ENCODE data around the gene NCAM2.
"Not testable (repeated sequence)": the region's sequence is repeated elsewhere in the genome, so short reads cannot be mapped to it uniquely, and the experiment has no call there.

The NCAM2 gene

DNA sequence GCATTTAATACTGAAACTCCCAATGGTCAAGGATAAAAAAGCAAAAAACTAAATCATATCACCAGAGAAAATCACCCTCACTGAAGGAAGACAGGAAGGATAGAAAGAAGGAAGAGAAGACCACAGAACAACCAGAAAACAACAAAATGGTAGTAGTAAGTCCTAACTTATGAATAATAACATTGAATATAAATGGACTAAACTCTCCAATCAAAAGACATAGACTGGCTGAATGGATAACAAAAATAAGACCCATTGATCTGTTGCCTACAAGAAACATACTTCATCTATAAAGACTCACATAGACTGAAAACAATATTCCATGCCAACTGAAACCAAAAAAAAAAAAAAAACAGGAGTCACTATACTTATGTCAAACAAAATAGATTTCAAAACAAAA, 347.7 kb downstream of the NCAM2 start:
- DNase-seq, result no peak

DNA sequence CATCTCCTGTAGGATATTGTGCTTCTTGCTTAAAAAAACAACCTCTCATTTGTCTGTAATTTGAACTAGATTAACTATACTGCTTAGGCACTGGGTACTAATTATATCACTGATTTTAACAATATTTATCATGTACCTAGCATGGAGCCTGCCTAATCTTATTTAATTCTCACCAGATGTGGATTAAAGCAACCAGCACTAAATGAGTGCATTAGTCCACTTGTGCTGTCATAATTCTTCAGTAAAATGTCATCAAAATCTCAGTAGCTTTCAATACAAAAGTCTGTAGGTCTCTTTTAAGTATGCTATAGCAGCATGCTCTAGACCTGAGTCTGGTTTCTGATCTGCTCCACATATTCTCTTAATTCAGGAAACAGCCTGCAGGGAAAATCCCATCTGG, 368.1 kb downstream of the NCAM2 start:
- no peak for DNase-seq

DNA sequence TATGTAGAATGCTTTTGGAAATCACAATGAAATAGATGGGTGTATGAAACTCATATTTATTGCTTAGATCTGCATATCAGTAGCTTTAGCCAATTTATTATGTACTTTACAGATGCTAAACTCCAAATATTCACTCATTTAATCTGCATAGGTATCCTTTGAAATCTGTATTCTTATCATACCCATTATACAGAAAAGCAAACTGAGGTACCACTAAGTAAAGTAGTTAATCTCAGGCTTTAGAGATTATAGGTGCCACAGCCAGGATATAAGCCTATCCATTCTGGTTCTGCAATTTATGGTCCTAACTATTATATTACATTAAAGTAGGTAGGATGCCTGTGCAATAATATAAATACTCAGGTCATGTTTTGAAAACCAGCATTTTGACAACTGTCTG, 369.4 kb downstream of the NCAM2 start:
- DNase-seq, result no peak

- no peak for DNase-seq
Observed at GRCh38 chr21:21373969-21374368, 375.8 kb downstream of the NCAM2 start.

DNA sequence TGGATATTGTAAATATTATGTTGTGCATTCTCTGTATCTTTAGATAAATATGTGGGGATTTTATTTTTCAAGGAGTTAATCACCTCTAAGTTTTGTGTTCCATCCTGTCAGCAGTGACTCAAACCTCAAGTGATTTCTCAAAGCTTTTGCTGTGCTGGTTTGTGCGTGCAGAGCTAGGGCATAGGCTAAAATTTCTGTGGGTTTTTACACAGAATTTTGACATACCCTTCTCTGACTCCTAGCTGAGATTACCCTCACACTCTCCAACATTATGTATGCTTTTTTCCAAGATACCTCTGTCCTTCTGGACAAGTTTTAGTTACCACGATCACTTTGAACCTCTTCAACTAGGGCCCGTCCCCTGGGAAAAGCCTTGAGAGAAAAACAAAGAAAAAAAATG, 384.9 kb downstream of the NCAM2 start:
- DNase-seq, result no peak

- DNase-seq, result no peak
Observed at GRCh38 chr21:21384977-21385376, 386.8 kb downstream of the NCAM2 start.

- DNase-seq, result no peak
Observed at GRCh38 chr21:21385404-21385803, 387.2 kb downstream of the NCAM2 start.

GRCh38 chr21:21387916-21388315, 389.7 kb downstream of the NCAM2 start:
- no peak for DNase-seq

DNA sequence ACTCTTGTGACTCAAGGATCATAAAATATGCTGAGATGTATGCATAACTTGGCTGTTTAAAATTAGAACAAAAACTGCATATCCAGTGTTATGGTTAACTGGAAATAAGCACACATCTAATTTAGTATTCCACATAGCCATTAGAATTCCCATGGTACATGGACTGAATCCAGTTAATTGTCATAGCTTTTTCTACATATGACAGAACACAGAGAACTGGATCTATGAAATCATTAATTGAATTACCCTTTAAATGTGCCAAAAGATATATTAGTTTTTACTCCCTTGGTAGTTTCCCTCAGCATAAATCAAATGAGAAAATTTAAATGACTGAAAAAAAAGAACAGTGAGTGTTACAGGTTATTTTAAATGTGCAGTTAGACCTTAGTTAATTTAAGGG, 395.9 kb downstream of the NCAM2 start:
- no peak for DNase-seq

DNA sequence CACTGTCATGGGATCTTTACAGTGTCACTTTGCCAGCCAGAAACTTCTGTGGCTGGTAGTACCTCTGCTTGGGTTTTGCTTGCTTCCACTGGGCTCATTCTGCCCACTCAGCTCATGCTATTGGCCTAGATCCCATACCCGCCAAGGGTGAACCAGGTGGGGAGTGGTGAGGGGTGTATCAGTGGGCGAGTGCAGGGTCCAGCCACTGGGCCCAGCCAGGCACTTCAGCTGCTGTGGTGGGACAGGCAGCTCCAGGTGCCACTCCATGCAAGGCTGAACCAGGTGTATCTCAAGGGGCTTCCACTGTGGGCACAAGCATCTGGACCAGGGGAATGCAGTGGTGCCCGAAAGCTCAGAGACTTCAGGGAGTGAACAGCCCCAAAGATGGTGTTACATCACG, 398.2 kb downstream of the NCAM2 start:
- no peak for DNase-seq

DNA sequence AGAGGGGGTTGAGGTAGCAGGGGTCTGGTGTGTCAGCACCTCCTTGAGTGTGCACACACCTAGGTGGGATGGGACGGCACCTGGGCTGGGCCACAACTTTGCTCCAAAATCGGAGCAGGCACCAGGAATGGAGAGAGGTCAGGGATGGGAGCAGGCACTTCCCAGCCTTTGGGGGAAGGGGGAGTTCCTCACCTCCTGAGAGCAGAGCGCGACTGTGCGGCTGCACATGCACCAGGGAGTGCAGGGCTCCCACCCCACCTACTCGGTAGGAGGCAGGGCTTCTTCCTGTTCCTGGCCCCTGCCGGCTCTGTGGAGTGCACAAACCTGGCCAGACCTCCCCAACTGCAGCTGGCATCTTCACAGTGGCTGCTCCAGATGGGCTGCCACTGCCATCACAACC, 399.3 kb downstream of the NCAM2 start:
- no peak for DNase-seq

GRCh38 chr21:21401444-21401843, 403.2 kb downstream of the NCAM2 start:
- DNase-seq, result no peak

DNA sequence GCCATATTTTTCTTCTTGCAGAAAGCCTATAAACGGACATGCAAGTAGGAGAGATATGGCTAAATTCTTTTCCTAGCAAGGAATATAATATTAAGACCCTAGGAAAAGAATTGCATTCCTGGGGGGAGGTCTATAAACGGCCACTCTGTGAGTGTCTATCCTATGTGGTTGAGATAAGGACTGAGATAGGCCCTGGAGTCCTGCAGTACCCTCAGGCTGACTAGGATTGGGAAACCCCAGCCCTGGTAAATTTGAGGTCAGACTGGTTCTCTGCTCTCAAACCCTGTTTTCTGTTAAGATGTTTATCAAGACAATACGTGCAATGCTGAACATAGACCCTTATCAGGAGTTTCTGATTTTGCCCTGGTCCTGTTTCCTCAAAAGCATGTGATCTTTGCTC, 404.0 kb downstream of the NCAM2 start:
- DNase-seq, result not testable (repeated sequence)

- DNase-seq, result peak; percentile 62
Observed at GRCh38 chr21:21404261-21404660, 406.1 kb downstream of the NCAM2 start.

DNA sequence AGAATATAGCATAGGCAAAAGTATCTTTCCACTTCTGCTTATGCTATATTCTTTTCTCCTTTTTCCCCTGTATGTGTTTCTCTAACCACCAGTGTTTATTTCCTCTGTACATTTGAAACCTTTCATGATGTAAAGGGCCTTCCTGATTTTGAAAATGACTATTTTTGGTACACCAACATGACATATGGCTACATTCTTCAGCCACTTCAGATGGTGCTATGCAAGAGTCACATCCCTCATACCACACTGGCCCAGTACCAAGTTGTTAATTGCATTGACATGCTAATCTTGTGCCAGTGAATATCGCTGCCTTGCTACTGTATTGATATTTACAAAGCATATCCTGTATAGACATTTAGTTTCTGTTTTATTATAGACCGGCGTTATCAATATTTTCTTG, 408.7 kb downstream of the NCAM2 start:
- DNase-seq, result peak; percentile 13

DNA sequence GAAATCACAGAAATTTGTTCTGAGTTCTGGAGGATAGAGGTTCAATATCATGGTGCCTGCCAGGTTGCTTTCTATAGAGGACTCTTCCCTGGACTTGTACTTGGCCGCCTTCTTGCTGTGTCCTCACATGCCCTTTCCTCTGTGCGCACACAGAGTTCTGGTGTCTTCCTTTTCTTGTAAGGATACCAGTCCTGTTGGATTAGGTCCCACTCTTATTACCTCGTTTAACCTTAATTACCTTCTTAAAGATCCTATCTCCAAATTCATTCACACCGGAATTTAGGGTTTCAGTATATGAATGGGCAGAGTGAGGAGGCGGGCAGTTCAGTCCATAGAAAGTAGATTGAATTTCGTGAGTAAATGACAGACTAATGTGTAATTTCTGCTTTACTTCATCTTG, 413.9 kb downstream of the NCAM2 start:
- DNase-seq, result no peak

DNA sequence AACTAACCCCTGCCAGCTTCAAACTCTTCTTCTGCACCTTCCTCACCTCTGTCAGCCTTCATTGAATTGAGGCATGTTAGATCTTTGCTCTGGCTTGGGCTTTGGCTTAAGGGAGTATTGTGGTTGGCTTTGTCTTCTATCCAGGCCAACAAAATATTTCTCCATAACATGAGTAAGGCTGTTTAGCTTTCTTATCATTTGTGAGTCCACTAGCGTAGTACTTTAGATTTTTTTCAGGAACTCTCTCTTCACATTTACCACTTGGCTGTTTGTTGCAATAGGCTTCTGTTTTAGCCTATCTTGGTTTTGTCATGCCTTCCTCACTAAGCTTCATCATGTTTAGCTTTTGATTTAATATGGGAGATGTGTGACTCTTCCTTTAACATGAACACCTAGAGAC, 417.5 kb downstream of the NCAM2 start:
- no peak for DNase-seq

- no peak for DNase-seq
Observed at GRCh38 chr21:21434944-21435343, 436.7 kb downstream of the NCAM2 start.

- no peak for DNase-seq
Observed at GRCh38 chr21:21436012-21436534, 437.9 kb downstream of the NCAM2 start.

- DNase-seq, result no peak
Observed at GRCh38 chr21:21439761-21440160, 441.6 kb downstream of the NCAM2 start.

DNA sequence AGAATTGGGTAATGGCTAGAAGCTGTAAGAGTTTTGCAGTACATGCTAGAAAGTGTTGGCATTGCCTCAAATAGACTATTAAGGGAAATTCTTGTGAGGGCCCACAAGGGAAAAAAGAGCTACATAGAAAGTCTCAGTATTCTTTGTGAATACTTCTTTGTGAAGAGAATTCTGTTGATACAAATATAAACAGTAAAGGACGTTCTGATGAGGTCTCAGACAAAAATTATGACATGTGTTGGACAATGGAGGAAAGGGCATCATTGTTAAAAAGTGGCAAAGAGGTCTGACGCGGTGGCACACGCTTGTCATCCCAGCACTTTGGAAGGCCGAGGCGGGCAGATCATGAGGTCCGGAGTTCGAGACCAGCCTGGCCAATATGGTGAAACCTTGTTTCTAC, 458.9 kb downstream of the NCAM2 start:
- no peak for DNase-seq

GRCh38 chr21:21458124-21458631, 460.0 kb downstream of the NCAM2 start:
- no peak for DNase-seq

GRCh38 chr21:21460979-21461378, 462.8 kb downstream of the NCAM2 start:
- no peak for DNase-seq

GRCh38 chr21:21463456-21463855, 465.2 kb downstream of the NCAM2 start:
- DNase-seq, result no peak

DNA sequence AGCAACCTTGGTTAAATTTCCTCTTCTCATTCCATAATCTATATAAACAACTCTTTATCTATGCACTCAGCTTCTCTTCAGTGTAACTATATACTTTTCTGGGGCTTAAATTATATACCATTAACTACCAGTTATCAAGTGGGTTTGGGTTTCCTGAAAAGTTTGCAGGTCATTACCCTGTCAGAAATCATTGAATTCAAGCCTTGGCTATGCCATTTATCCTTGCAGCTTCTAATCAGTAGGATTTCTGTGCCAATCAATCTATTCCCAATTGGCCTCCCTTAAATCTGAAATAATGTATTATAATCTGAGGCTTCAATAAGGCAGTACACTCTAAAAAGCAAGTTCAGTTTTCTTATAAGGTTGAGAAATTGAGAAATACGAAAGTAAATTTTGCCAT, 466.5 kb downstream of the NCAM2 start:
- no peak for DNase-seq

DNA sequence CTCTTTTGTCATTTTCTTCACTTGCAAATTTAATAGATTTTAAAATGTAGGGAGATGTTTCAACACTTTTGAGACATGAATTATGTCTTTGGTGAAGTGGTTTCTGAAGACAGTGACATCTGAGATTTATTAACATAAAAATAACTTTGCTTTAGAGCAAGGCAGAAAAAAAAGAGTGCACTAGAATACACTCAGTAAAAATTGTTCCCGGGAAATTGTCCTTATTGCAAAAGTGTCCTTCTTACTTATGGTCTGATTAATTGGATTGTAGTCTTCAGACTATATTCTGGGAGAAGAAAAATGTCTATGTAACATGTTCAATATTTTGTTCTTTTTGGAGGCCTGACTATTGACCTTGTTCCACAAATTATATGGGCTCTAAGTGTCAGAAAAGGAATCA, 468.5 kb downstream of the NCAM2 start:
- DNase-seq, result no peak

All from RPMI8226 (cell line).